NB4 (cell line): Measurements from ENCODE around the gene ZNF317.

ENCODE experiments used
- MYC ChIP-seq: IDR thresholded peaks from 2 replicates; pipeline ENCODE4 v1.6.1; 2011; ENCODE audit warnings: low read depth, low read length
- POLR2A ChIP-seq: IDR thresholded peaks from 2 replicates; pipeline ENCODE4 v1.6.1; 2011; ENCODE audit warnings: mild to moderate bottlenecking; ENCODE audit not compliant: insufficient read length; ENCODE audit errors: extremely low read depth
- TF ChIP-seq, protein P1 (sequence below): IDR thresholded peaks from one replicate; pipeline ENCODE4 v1.5.1; 2012; ENCODE audit warnings: low read depth, low read length

DNA sequence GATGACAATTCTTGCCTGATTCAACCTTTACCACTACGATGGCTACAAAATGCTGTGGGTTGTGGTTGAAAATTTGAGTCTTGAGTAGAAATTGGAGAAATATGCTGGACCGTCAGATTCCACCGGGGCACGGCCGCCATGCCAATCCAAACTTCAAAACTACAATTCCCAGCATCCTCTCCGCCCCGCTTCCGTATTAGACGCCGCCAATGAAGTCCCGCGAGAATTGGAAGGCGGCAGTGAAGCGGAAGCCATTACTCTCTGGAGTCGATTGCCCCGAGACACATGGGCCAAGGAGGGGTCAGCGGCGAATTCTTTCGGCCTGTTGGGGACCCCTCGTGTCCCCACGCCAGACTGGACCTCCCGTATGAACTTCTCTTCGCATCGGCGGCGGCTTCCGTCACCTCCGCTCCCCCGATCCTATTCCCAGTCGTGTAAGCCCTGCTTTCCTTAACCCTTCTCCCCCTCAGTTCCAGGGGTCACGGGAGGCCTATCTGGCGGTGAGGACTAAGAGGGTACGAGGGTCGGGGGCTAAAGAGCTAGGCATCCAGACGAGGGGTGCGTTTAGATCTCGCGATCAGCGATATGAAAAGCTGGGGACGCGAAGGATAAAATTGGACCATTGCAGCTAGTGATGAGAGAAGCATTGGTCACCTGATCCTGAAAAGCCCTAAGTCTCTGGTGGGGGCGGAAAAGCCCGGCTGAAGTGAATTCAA is at the start of gene ZNF317:
- peak; percentile 98 for TF ChIP-seq MYC
- TF ChIP-seq, protein P1, sequence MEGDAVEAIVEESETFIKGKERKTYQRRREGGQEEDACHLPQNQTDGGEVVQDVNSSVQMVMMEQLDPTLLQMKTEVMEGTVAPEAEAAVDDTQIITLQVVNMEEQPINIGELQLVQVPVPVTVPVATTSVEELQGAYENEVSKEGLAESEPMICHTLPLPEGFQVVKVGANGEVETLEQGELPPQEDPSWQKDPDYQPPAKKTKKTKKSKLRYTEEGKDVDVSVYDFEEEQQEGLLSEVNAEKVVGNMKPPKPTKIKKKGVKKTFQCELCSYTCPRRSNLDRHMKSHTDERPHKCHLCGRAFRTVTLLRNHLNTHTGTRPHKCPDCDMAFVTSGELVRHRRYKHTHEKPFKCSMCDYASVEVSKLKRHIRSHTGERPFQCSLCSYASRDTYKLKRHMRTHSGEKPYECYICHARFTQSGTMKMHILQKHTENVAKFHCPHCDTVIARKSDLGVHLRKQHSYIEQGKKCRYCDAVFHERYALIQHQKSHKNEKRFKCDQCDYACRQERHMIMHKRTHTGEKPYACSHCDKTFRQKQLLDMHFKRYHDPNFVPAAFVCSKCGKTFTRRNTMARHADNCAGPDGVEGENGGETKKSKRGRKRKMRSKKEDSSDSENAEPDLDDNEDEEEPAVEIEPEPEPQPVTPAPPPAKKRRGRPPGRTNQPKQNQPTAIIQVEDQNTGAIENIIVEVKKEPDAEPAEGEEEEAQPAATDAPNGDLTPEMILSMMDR = no peak
- peak; percentile 99 for TF ChIP-seq POLR2A
